ENCODE measurements around the gene FAM200C.

GRCh38 chr5:160419458-160420330, 19.8 kb upstream of the FAM200C start:
- TF ChIP-seq, protein P1, sequence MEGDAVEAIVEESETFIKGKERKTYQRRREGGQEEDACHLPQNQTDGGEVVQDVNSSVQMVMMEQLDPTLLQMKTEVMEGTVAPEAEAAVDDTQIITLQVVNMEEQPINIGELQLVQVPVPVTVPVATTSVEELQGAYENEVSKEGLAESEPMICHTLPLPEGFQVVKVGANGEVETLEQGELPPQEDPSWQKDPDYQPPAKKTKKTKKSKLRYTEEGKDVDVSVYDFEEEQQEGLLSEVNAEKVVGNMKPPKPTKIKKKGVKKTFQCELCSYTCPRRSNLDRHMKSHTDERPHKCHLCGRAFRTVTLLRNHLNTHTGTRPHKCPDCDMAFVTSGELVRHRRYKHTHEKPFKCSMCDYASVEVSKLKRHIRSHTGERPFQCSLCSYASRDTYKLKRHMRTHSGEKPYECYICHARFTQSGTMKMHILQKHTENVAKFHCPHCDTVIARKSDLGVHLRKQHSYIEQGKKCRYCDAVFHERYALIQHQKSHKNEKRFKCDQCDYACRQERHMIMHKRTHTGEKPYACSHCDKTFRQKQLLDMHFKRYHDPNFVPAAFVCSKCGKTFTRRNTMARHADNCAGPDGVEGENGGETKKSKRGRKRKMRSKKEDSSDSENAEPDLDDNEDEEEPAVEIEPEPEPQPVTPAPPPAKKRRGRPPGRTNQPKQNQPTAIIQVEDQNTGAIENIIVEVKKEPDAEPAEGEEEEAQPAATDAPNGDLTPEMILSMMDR (IDR thresholded peaks at IDR 0.05; ENCODE audit: insufficient read depth, low read length, poor library complexity, severe bottlenecking), result no peak
- TF ChIP-seq EZH2phosphoT487 (conservative IDR thresholded peaks at IDR 0.05; ENCODE audit: low read length), result no peak

All from SU-DHL-6 (cell line).